T-helper 22 cell (primary cell): ENCODE data around the gene FGD5.

ENCODE experiments used
- DNase-seq: peaks from one replicate; pipeline ENCODE4 v3.0.0-alpha.2; 2020; ENCODE audit warnings: low read depth

Gene FGD5

GRCh38 chr3:14818804-14819500, at the start of gene FGD5:
FGD5 (plus strand) TSS chr3:14818962; CDS start chr3:14819072, 110 bp downstream.
- no peak for DNase-seq

- no peak for DNase-seq
These were observed 49.0 kb upstream of the FGD5 start for GRCh38 chr3:14769544-14770325.

GRCh38 chr3:14770591-14770990, 48.2 kb upstream of the FGD5 start:
- no peak for DNase-seq

- DNase-seq, result no peak
These were observed 46.9 kb upstream of the FGD5 start for GRCh38 chr3:14771593-14772497.

- no peak for DNase-seq
These were observed 46.1 kb upstream of the FGD5 start for GRCh38 chr3:14772533-14773138.

GRCh38 chr3:14773281-14773680, 45.5 kb upstream of the FGD5 start:
- DNase-seq, result no peak

- DNase-seq, result no peak
These were observed 45.1 kb upstream of the FGD5 start for GRCh38 chr3:14773691-14774128.

GRCh38 chr3:14774431-14774830, 44.3 kb upstream of the FGD5 start:
- DNase-seq, result no peak

- DNase-seq, result no peak
These were observed 43.8 kb upstream of the FGD5 start for GRCh38 chr3:14775011-14775410.

GRCh38 chr3:14775563-14775962, 43.2 kb upstream of the FGD5 start:
- DNase-seq, result no peak

GRCh38 chr3:14779069-14779685, 39.6 kb upstream of the FGD5 start:
- DNase-seq, result no peak

- DNase-seq, result no peak
These were observed 37.7 kb upstream of the FGD5 start for GRCh38 chr3:14780927-14781507.

- DNase-seq, result no peak
These were observed 35.2 kb upstream of the FGD5 start for GRCh38 chr3:14783480-14784086.

GRCh38 chr3:14784087-14784681, 34.6 kb upstream of the FGD5 start:
- DNase-seq, result no peak

- DNase-seq, result no peak
These were observed 33.3 kb upstream of the FGD5 start for GRCh38 chr3:14785207-14786155.

- no peak for DNase-seq
These were observed 32.4 kb upstream of the FGD5 start for GRCh38 chr3:14786369-14786768.

- no peak for DNase-seq
These were observed 31.1 kb upstream of the FGD5 start for GRCh38 chr3:14787630-14788029.

- no peak for DNase-seq
These were observed 30.1 kb upstream of the FGD5 start for GRCh38 chr3:14788644-14789043.

GRCh38 chr3:14789221-14789620, 29.5 kb upstream of the FGD5 start:
- DNase-seq, result no peak
